Measurements from ENCODE around the gene PAQR5.
A peak's percentile ranks its signal among the peaks of the same experiment; 100 is the strongest.

PAQR5 gene

GRCh38 chr15:69394556-69395282 lies 96.0 kb downstream of the PAQR5 start:
- DNase-seq, result peak; percentile 33

- no peak for DNase-seq
Measured at GRCh38 chr15:69395460-69395859, 96.7 kb downstream of the PAQR5 start.

- no peak for DNase-seq
Measured at GRCh38 chr15:69395991-69396390, 97.3 kb downstream of the PAQR5 start.

- no peak for DNase-seq
Measured at GRCh38 chr15:69398491-69398891, 99.8 kb downstream of the PAQR5 start.

- DNase-seq, result no peak
Measured at GRCh38 chr15:69400850-69401249, 102.1 kb downstream of the PAQR5 start.

GRCh38 chr15:69402816-69403215 lies 104.1 kb downstream of the PAQR5 start:
- no peak for DNase-seq

- no peak for DNase-seq
Measured at GRCh38 chr15:69403594-69403993, 104.9 kb downstream of the PAQR5 start.

GRCh38 chr15:69405110-69405509 lies 106.4 kb downstream of the PAQR5 start:
- DNase-seq, result no peak

- DNase-seq, result no peak
Measured at GRCh38 chr15:69407719-69408400, 109.1 kb downstream of the PAQR5 start.

GRCh38 chr15:69408841-69409240 lies 110.1 kb downstream of the PAQR5 start:
- DNase-seq, result no peak

GRCh38 chr15:69410248-69410874 lies 111.6 kb downstream of the PAQR5 start:
- peak; percentile 12 for DNase-seq

GRCh38 chr15:69412274-69412673 lies 113.6 kb downstream of the PAQR5 start:
- DNase-seq, result no peak

- no peak for DNase-seq
Measured at GRCh38 chr15:69412701-69413100, 114.0 kb downstream of the PAQR5 start.

- peak; percentile 88 for DNase-seq
Measured at GRCh38 chr15:69413822-69414700, 115.3 kb downstream of the PAQR5 start, which contains the start of gene KIF23. Gene KIF23 (plus strand): TSS chr15:69414349. CDS start chr15:69414466, 117 bp downstream.

- DNase-seq, result no peak
Measured at GRCh38 chr15:69414701-69415167, 116.0 kb downstream of the PAQR5 start.

- no peak for DNase-seq
Measured at GRCh38 chr15:69415381-69415780, 116.7 kb downstream of the PAQR5 start.

- DNase-seq, result no peak
Measured at GRCh38 chr15:69417581-69417980, 118.9 kb downstream of the PAQR5 start.

- DNase-seq, result no peak
Measured at GRCh38 chr15:69421498-69421897, 122.8 kb downstream of the PAQR5 start.

- DNase-seq, result no peak
Measured at GRCh38 chr15:69422336-69422895, 123.7 kb downstream of the PAQR5 start.

- no peak for DNase-seq
Measured at GRCh38 chr15:69424001-69424400, 125.3 kb downstream of the PAQR5 start.

GRCh38 chr15:69424748-69425413 lies 126.2 kb downstream of the PAQR5 start:
- DNase-seq, result no peak

GRCh38 chr15:69433831-69434230 lies 135.1 kb downstream of the PAQR5 start:
- DNase-seq, result no peak
